Epithelial cell of esophagus (primary cell): ENCODE data around the gene ACYP1.
A peak's percentile ranks its signal among the peaks of the same experiment; 100 is the strongest.

Source experiments
- DNase-seq: peaks from one replicate; pipeline ENCODE4 v3.0.0; 2010; ENCODE audit warnings: low read depth
- H3K4me3 ChIP-seq: 2 replicates; pipeline ENCODE4 v1.5.1; 2011; ENCODE audit warnings: mild to moderate bottlenecking, low read length, control low read depth
- CTCF ChIP-seq: IDR thresholded peaks from 2 replicates; pipeline ENCODE4 v1.5.1; 2011; ENCODE audit warnings: low read depth, mild to moderate bottlenecking, low read length, control low read depth, inconsistent platforms; ENCODE audit not compliant: insufficient read depth; ENCODE audit errors: missing control alignments

ACYP1 gene

GRCh38 chr14:75013290-75013689, 50.5 kb downstream of the ACYP1 start:
- DNase-seq, result no peak
- TF ChIP-seq CTCF, result no peak
- H3K4me3 ChIP-seq, result no peak overlapping the region

DNA sequence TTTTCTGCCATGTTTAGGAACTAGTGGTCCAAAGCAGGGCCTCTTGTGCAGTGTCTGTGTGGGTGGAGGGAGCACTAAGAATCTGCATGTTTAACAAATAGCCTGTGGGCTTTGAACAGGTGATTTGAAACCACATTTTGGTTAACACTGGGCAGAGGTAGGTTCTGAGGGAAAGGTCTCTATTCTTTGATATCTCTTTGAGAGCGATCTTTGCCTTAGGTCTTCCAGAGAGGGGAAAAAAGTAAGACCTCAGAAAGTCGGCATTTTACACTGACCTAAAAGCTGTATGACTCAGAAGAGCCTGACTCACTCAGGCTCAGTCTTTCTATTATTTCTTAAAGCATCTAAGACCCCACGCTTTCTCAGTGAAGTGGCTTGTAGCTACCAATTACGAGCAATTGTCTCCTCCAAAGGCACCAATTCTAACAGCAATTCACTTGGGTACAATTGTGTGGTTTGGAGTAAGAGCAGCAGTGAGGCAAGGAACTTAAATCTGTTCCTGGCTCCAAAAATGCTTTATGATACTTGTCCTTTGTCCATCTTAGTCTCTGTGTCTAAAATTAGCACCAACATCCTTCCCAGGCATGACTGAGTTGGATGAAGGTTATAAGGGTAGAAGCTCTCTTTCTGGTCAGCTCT, 52.3 kb downstream of the ACYP1 start:
- no peak for TF ChIP-seq CTCF
- peak; percentile 39 for DNase-seq
- no peak overlapping the region for H3K4me3 ChIP-seq

DNA sequence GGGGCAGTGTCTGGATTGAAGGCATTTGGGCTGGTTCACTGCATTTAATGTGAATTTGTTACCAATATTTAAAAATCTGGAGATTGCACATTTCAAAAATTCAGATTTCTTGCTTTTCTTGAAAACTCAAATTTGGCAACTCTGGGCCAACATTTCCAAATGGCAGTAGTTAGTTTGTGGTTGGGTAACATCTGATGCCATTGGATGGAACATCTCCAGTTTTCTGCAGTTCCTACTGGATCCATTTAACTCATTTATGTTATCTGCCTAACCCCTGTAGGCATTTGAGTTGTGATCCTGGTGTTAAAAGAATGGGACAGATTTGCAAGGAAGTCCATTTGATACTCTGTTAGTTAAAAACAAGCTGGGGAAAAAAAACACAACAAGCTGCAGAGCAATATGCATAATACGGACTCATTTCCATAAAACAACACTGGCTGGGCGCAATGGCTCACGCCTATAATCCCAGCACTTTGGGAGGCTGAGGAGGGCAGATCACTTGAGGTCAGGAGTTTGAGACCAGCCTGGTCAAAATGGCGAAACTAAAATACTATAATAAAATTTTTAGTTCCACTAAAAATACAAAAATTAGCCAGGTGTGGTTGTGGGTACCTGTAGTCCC, 53.2 kb downstream of the ACYP1 start:
- no peak for TF ChIP-seq CTCF
- DNase-seq, result no peak
- H3K4me3 ChIP-seq, result no peak overlapping the region

GRCh38 chr14:75009176-75009575, 54.6 kb downstream of the ACYP1 start:
- no peak for TF ChIP-seq CTCF
- DNase-seq, result no peak
- H3K4me3 ChIP-seq, result no peak overlapping the region

- H3K4me3 ChIP-seq, result no peak overlapping the region
- no peak for TF ChIP-seq CTCF
- peak; percentile 65 for DNase-seq
Measured at GRCh38 chr14:75005357-75005756, 58.5 kb downstream of the ACYP1 start.

DNA sequence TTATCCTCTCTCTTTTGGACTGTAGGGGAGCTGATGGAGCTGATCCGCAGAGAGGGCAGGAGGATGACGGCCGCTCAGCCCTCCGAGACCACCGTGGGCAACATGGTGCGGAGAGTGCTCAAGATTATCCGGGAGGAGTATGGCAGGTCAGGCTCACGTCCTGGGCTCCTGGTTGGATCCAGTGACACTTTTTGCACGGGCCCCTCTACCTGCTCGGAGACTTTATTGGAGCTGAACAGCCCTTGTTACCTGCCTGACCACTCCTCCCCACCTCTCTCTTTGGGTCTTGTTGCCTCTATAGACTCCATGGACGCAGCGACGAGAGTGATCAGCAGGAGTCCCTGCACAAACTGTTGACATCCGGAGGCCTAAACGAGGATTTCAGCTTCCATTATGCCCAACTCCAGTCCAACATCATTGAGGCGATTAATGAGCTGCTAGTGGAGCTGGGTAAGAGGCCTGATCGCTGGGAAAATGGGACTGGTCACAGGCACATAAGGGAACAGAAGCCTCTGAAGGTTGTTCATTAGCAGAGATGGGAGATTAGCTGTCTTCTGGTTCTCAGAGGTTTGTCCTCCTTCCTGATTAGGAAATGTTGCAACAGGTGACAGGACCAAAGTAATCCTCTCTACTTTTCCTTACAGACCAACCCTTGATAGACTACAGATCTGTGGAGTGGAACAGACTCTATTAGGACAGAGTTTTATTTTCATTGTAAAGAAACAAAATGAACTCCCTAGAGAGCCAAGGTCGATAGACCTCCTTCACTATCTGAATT, 60.4 kb downstream of the ACYP1 start:
- peak overlapping the region; percentile 82 for H3K4me3 ChIP-seq
- DNase-seq, result no peak
- no peak for TF ChIP-seq CTCF
